ENCODE results near the gene OSBPL3.
"Not testable (repeated sequence)": the region's sequence is repeated elsewhere in the genome, so short reads cannot be mapped to it uniquely, and the experiment has no call there.

The OSBPL3 gene

DNA sequence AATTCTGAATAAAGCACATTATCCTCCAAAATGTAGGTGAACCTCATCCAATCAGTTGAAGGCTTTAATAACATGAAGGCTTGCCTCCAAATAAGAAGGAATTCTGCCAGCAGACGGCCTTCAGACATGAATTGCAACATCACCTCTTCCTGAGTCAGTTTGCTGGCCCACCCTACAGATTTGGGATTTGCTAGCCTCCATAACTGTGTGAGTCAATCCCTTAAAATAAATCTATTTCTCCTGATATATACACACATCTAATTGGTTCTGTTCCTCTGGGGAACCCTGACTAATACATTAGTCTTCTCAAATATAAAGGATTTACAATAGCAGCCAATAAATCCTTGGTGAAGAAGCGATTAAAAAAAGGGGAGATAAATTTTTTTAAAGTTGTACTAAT lies 34.8 kb upstream of the OSBPL3 start:
- no peak for DNase-seq
- no peaks in the 10 kb centered on the region for H3K79me2 ChIP-seq (ENCODE audit: low read length)
- H3K4me1 ChIP-seq (ENCODE audit: low read length), result no peaks in the 10 kb centered on the region
- H3K4me2 ChIP-seq (ENCODE audit: low read depth, low read length), result no peak overlapping the region
- no peak overlapping the region for H3K4me3 ChIP-seq (ENCODE audit: low read length)
- no peaks in the 10 kb centered on the region for H3K36me3 ChIP-seq (replicated peaks; ENCODE audit: insufficient read depth, low read length)
- no peaks in the 10 kb centered on the region for H3K9me2 ChIP-seq (replicated peaks; ENCODE audit: insufficient read depth, low read length)
- TF ChIP-seq CTCF (IDR thresholded peaks at IDR 0.05; ENCODE audit: low read length) (no peak), EZH2phosphoT487 (IDR thresholded peaks at IDR 0.05; ENCODE audit: low read length) (no peak), EZH2 (optimal IDR thresholded peaks at IDR 0.05; ENCODE audit: low read depth, low read length) (no peak)
- H3K27me3 ChIP-seq (replicated peaks; ENCODE audit: insufficient read depth, low read length), result no peaks in the 10 kb centered on the region
- no peaks in the 10 kb centered on the region for H3F3A ChIP-seq (ENCODE audit: insufficient read depth, low read length)
- no peak overlapping the region for H3K9ac ChIP-seq (ENCODE audit: low read length)
- no peak overlapping the region for H2AFZ ChIP-seq (ENCODE audit: low read length)
- no peaks in the 10 kb centered on the region for H3K9me3 ChIP-seq (replicated peaks; ENCODE audit: insufficient read depth, low read length)
- H3K27ac ChIP-seq (ENCODE audit: low read length), result no peak overlapping the region
- H4K20me1 ChIP-seq (ENCODE audit: insufficient read depth, low read length), result no peaks in the 10 kb centered on the region

DNA sequence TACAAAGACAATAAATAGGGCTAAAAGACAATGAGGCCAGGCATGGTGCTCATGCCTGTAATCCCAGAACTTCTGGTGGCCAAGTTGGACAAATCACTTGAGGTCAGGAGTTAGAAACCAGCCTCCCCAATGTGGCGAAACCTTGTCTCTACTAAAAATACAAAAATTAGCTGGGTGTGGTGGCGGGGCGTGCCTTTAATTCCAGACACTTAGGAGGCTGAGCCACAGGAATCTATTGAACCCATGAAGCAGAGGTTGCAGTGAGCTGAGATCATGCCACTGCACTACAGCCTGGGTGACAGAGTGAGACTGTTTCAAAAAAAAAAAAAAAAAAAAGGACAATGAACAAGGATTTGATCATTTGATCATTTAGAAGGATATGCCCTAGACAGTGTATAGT lies 32.7 kb upstream of the OSBPL3 start:
- H3K27ac ChIP-seq (ENCODE audit: low read length); H3K36me3 ChIP-seq (replicated peaks; ENCODE audit: insufficient read depth, low read length); H3K9me2 ChIP-seq (replicated peaks; ENCODE audit: insufficient read depth, low read length); H3F3A ChIP-seq (ENCODE audit: insufficient read depth, low read length); H4K20me1 ChIP-seq (ENCODE audit: insufficient read depth, low read length); H3K9ac ChIP-seq (ENCODE audit: low read length); H3K79me2 ChIP-seq (ENCODE audit: low read length); H3K9me3 ChIP-seq (replicated peaks; ENCODE audit: insufficient read depth, low read length); H3K27me3 ChIP-seq (replicated peaks; ENCODE audit: insufficient read depth, low read length); H2AFZ ChIP-seq (ENCODE audit: low read length); H3K4me2 ChIP-seq (ENCODE audit: low read depth, low read length); H3K4me3 ChIP-seq (ENCODE audit: low read length); DNase-seq; H3K4me1 ChIP-seq (ENCODE audit: low read length): not testable (repeated sequence)

GRCh38 chr7:25012254-25012653 lies 32.3 kb upstream of the OSBPL3 start:
- TF ChIP-seq CTCF (IDR thresholded peaks at IDR 0.05; ENCODE audit: low read length), result no peak
- TF ChIP-seq EZH2phosphoT487 (IDR thresholded peaks at IDR 0.05; ENCODE audit: low read length), result no peak
- TF ChIP-seq EZH2 (optimal IDR thresholded peaks at IDR 0.05; ENCODE audit: low read depth, low read length), result no peak
- Histone ChIP-seq H3F3A (ENCODE audit: insufficient read depth, low read length) (no peaks in the 10 kb centered on the region), H3K79me2 (ENCODE audit: low read length) (no peaks in the 10 kb centered on the region), H3K4me1 (ENCODE audit: low read length) (no peaks in the 10 kb centered on the region), H2AFZ (ENCODE audit: low read length) (no peak overlapping the region), H3K27me3 (replicated peaks; ENCODE audit: insufficient read depth, low read length) (no peaks in the 10 kb centered on the region), H3K4me3 (ENCODE audit: low read length) (no peak overlapping the region), H3K9me2 (replicated peaks; ENCODE audit: insufficient read depth, low read length) (no peaks in the 10 kb centered on the region), H3K27ac (ENCODE audit: low read length) (no peak overlapping the region), H3K36me3 (replicated peaks; ENCODE audit: insufficient read depth, low read length) (no peaks in the 10 kb centered on the region), H3K9ac (ENCODE audit: low read length) (no peak overlapping the region), H4K20me1 (ENCODE audit: insufficient read depth, low read length) (no peaks in the 10 kb centered on the region), H3K9me3 (replicated peaks; ENCODE audit: insufficient read depth, low read length) (no peaks in the 10 kb centered on the region), H3K4me2 (ENCODE audit: low read depth, low read length) (no peak overlapping the region)
- no peak for DNase-seq

DNA sequence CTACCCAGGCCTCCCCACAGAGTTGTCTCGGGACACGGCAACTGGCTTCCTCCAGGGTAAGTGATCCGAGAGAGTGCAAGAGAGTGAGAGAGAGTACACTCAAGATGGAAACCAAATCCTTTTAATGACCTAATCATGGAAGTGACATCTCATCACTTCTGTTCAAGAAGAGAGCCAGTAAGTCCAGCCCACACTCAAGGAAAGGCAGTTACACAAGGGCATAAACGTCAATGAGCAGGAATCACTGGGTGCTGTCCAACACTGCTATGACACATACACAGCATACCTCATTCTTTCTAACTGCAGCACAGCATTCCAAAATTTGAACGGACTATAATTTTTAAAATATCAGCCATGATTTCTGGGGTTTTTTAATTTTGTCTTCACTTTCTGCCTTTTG lies 29.3 kb upstream of the OSBPL3 start:
- no peaks in the 10 kb centered on the region for H4K20me1 ChIP-seq (ENCODE audit: insufficient read depth, low read length)
- H3K4me2 ChIP-seq (ENCODE audit: low read depth, low read length), result no peak overlapping the region
- no peaks in the 10 kb centered on the region for H3K9me3 ChIP-seq (replicated peaks; ENCODE audit: insufficient read depth, low read length)
- no peaks in the 10 kb centered on the region for H3K9me2 ChIP-seq (replicated peaks; ENCODE audit: insufficient read depth, low read length)
- no peaks in the 10 kb centered on the region for H3K36me3 ChIP-seq (replicated peaks; ENCODE audit: insufficient read depth, low read length)
- no peak for DNase-seq
- no peak overlapping the region for H2AFZ ChIP-seq (ENCODE audit: low read length)
- no peak for TF ChIP-seq EZH2phosphoT487 (IDR thresholded peaks at IDR 0.05; ENCODE audit: low read length)
- TF ChIP-seq EZH2 (optimal IDR thresholded peaks at IDR 0.05; ENCODE audit: low read depth, low read length), result no peak
- TF ChIP-seq CTCF (IDR thresholded peaks at IDR 0.05; ENCODE audit: low read length), result no peak
- no peaks in the 10 kb centered on the region for H3K4me1 ChIP-seq (ENCODE audit: low read length)
- no peak overlapping the region for H3K4me3 ChIP-seq (ENCODE audit: low read length)
- no peaks in the 10 kb centered on the region for H3F3A ChIP-seq (ENCODE audit: insufficient read depth, low read length)
- no peak overlapping the region for H3K9ac ChIP-seq (ENCODE audit: low read length)
- no peaks in the 10 kb centered on the region for H3K27me3 ChIP-seq (replicated peaks; ENCODE audit: insufficient read depth, low read length)
- H3K79me2 ChIP-seq (ENCODE audit: low read length), result no peaks in the 10 kb centered on the region
- no peak overlapping the region for H3K27ac ChIP-seq (ENCODE audit: low read length)

Data from MM.1S (cell line).